Activated CD8-positive, alpha-beta T cell treated with anti-CD3 and anti-CD28 coated beads, Interleukin-2, amount 10 ng/mL, durations not matched to agents 7 days and 5 days (primary cell): ENCODE measurements around the gene ZBTB26. TPM values are rescaled to one million over a fixed set of nuclear protein-coding genes. Genes with fewer than 3 reads are reported as not detected.

Experiments used
- ATAC-seq: fragments of 150-1000 bp; cut with Tn5 transposase; one replicate; pipeline ENCODE4 v1.10.0; 2021; ENCODE audit warnings: moderate library complexity
- CTCF ChIA-PET: fragments of 350-600 bp; sonication (Branson Sonifier 250); formaldehyde crosslinking; loops from one replicate; lab custom pipeline; 2021; ENCODE audit warnings: antibody characterized with exemption; lab: Charles Lee
- POLR2A ChIA-PET: fragments of 350-600 bp; sonication (Branson Sonifier 250); formaldehyde crosslinking; loops from one replicate; lab custom pipeline; 2021; ENCODE audit warnings: antibody characterized with exemption; lab: Charles Lee
- DNase-seq: peaks from one replicate; pipeline ENCODE4 v3.0.0-alpha.2; 2020
- H3K27ac Mint-ChIP-seq: one replicate; pipeline ENCODE4 v1.8.0; 2021; ENCODE audit warnings: mild to moderate bottlenecking, mixed read lengths
- H3K27me3 Mint-ChIP-seq: one replicate; pipeline ENCODE4 v1.8.0; 2021; ENCODE audit warnings: low read depth, mixed read lengths
- H3K36me3 Mint-ChIP-seq: one replicate; pipeline ENCODE4 v1.8.0; 2021; ENCODE audit warnings: low read depth, mixed read lengths
- H3K4me1 Mint-ChIP-seq: one replicate; pipeline ENCODE4 v1.8.0; 2021; ENCODE audit warnings: low read depth, mixed read lengths
- H3K4me3 Mint-ChIP-seq: one replicate; pipeline ENCODE4 v1.8.0; 2021; ENCODE audit warnings: mild to moderate bottlenecking, mixed read lengths
- H3K9me3 Mint-ChIP-seq: one replicate; pipeline ENCODE4 v1.8.0; 2022; ENCODE audit warnings: mixed read lengths; ENCODE audit not compliant: insufficient read depth
- total RNA-seq, 2 experiments: library from RNA; stranded (reverse); gene quantifications; one replicate each; pipeline ENCODE4 v1.2.3, GENCODE V29; 2021

The ZBTB26 gene
- total RNA-seq: 1 to 10 TPM; 6.6 to 7.1 TPM

- Mint-ChIP-seq H3K4me3 (no peak within 1 kb of the TSS), H3K27ac (peak within 1 kb of the TSS; percentile 90), H3K27me3 (no peaks in the 10 kb centered on the region), H3K36me3 (peaks cover 15% of the 10 kb centered on the region), H3K9me3 (no peaks in the 10 kb centered on the region), H3K4me1 (peaks cover 12% of the 10 kb centered on the region)
- ATAC-seq: peak; percentile 98
- CTCF ChIA-PET: interaction anchor here (0.8 to 3.1 kb wide), 10 partner anchors 8 to 96 kb away, joined by 3 to 14 read pairs (median 5); partner anchors contain the start of genes RABGAP1 and ZBTB6
- DNase-seq: peak; percentile 91
- POLR2A ChIA-PET: interaction anchor here (0.8 to 4.8 kb wide), 4 partner anchors 9 to 96 kb away, joined by 3 to 46 read pairs (median 29); partner anchors contain the start of genes RABGAP1, RC3H2 and ZBTB6
Observed at GRCh38 chr9:122931226-122932121, at the start of gene ZBTB26. Gene ZBTB26 (minus strand): TSS chr9:122931512. CDS start chr9:122919934, 11,578 bp downstream.

- CTCF ChIA-PET: no interaction called here
Observed at GRCh38 chr9:122978601-122979000, 47.3 kb upstream of the ZBTB26 start.

GRCh38 chr9:122975196-122975595 lies 43.9 kb upstream of the ZBTB26 start:
- no peak for DNase-seq
- POLR2A ChIA-PET: no interaction called here
- peaks cover 10% of the 10 kb centered on the region for H3K36me3 Mint-ChIP-seq
- H3K9me3 Mint-ChIP-seq: no peaks in the 10 kb centered on the region
- no peak overlapping the region for H3K27ac Mint-ChIP-seq
- ATAC-seq: no peak
- no peaks in the 10 kb centered on the region for H3K27me3 Mint-ChIP-seq
- CTCF ChIA-PET: no interaction called here
- H3K4me3 Mint-ChIP-seq: no peak overlapping the region
- H3K4me1 Mint-ChIP-seq: no peaks in the 10 kb centered on the region

More at GRCh38 chr9:122978601-122979000, 47.3 kb upstream of the ZBTB26 start:
- Mint-ChIP-seq H3K4me3 (no peak overlapping the region), H3K9me3 (no peaks in the 10 kb centered on the region), H3K36me3 (peaks cover 6% of the 10 kb centered on the region), H3K27me3 (no peaks in the 10 kb centered on the region), H3K4me1 (no peaks in the 10 kb centered on the region), H3K27ac (no peak overlapping the region)
- POLR2A ChIA-PET: no interaction called here
- no peak for ATAC-seq
- no peak for DNase-seq

- Mint-ChIP-seq H3K4me1 (no peaks in the 10 kb centered on the region), H3K4me3 (no peak overlapping the region), H3K36me3 (peaks cover 32% of the 10 kb centered on the region), H3K9me3 (no peaks in the 10 kb centered on the region), H3K27ac (no peak overlapping the region), H3K27me3 (no peaks in the 10 kb centered on the region)
- ChIA-PET CTCF (no interaction called here), POLR2A (interaction anchor here (1.0 to 1.3 kb wide), 2 partner anchors 21 to 126 kb away, joined by 3 to 4 read pairs; no protein-coding TSS in a partner anchor)
- no peak for ATAC-seq
- no peak for DNase-seq
Observed at GRCh38 chr9:122961139-122961538, 29.8 kb upstream of the ZBTB26 start.

- DNase-seq: no peak
- H3K4me1 Mint-ChIP-seq: no peaks in the 10 kb centered on the region
- POLR2A ChIA-PET: no interaction called here
- H3K36me3 Mint-ChIP-seq: peaks cover 23% of the 10 kb centered on the region
- no peaks in the 10 kb centered on the region for H3K27me3 Mint-ChIP-seq
- CTCF ChIA-PET: no interaction called here
- no peak overlapping the region for H3K27ac Mint-ChIP-seq
- no peaks in the 10 kb centered on the region for H3K9me3 Mint-ChIP-seq
- no peak for ATAC-seq
- no peak overlapping the region for H3K4me3 Mint-ChIP-seq
Observed at GRCh38 chr9:122955961-122956360, 24.6 kb upstream of the ZBTB26 start.

GRCh38 chr9:122954253-122954691 lies 23.0 kb upstream of the ZBTB26 start:
- Mint-ChIP-seq H3K36me3 (peaks cover 10% of the 10 kb centered on the region), H3K27ac (no peak overlapping the region), H3K9me3 (no peaks in the 10 kb centered on the region), H3K4me1 (peaks cover 4% of the 10 kb centered on the region), H3K4me3 (no peak overlapping the region), H3K27me3 (no peaks in the 10 kb centered on the region)
- POLR2A ChIA-PET: no interaction called here
- DNase-seq (no peak), ATAC-seq (no peak)
- CTCF ChIA-PET: interaction anchor here (0.6 kb wide), 1 partner anchor 425 kb away, joined by 3 read pairs; no protein-coding TSS in a partner anchor

GRCh38 chr9:122951056-122951455 lies 19.7 kb upstream of the ZBTB26 start:
- ChIA-PET POLR2A (no interaction called here), CTCF (interaction anchor here (0.6 kb wide), 1 partner anchor 170 kb away, joined by 4 read pairs; no protein-coding TSS in a partner anchor)
- H3K4me3 Mint-ChIP-seq: no peak overlapping the region
- peaks cover 22% of the 10 kb centered on the region for H3K4me1 Mint-ChIP-seq
- no peak for ATAC-seq
- H3K9me3 Mint-ChIP-seq: no peaks in the 10 kb centered on the region
- no peak for DNase-seq
- no peak overlapping the region for H3K27ac Mint-ChIP-seq
- H3K27me3 Mint-ChIP-seq: no peaks in the 10 kb centered on the region
- H3K36me3 Mint-ChIP-seq: peaks cover 2% of the 10 kb centered on the region

GRCh38 chr9:122950263-122950662 lies 19.0 kb upstream of the ZBTB26 start:
- ATAC-seq: no peak
- H3K27me3 Mint-ChIP-seq: no peaks in the 10 kb centered on the region
- H3K27ac Mint-ChIP-seq: no peak overlapping the region

GRCh38 chr9:122949696-122950095 lies 18.4 kb upstream of the ZBTB26 start:
- peaks cover 7% of the 10 kb centered on the region for H3K36me3 Mint-ChIP-seq
- DNase-seq (no peak), ATAC-seq (no peak)
- no peak overlapping the region for H3K27ac Mint-ChIP-seq
- POLR2A ChIA-PET: no interaction called here
- H3K4me3 Mint-ChIP-seq: no peak overlapping the region
- H3K4me1 Mint-ChIP-seq: peaks cover 34% of the 10 kb centered on the region
- H3K27me3 Mint-ChIP-seq: no peaks in the 10 kb centered on the region
- CTCF ChIA-PET: no interaction called here
- no peaks in the 10 kb centered on the region for H3K9me3 Mint-ChIP-seq

More at GRCh38 chr9:122950263-122950662, 19.0 kb upstream of the ZBTB26 start:
- ChIA-PET POLR2A (no interaction called here), CTCF (no interaction called here)
- Mint-ChIP-seq H3K4me3 (no peak overlapping the region), H3K9me3 (no peaks in the 10 kb centered on the region), H3K4me1 (peaks cover 30% of the 10 kb centered on the region), H3K36me3 (peaks cover 5% of the 10 kb centered on the region)
- DNase-seq: no peak

GRCh38 chr9:122948313-122948712 lies 17.0 kb upstream of the ZBTB26 start:
- POLR2A ChIA-PET: interaction anchor here (0.7 kb wide), 1 partner anchor 11 kb away, joined by 3 read pairs; no protein-coding TSS in a partner anchor
- CTCF ChIA-PET: interaction anchor here (1.4 to 1.6 kb wide), 3 partner anchors 16 to 43 kb away, joined by 3 to 6 read pairs (median 5); partner anchors contain the start of genes ZBTB26 and ZBTB6
- peaks cover 7% of the 10 kb centered on the region for H3K36me3 Mint-ChIP-seq
- H3K27me3 Mint-ChIP-seq: no peaks in the 10 kb centered on the region
- H3K4me3 Mint-ChIP-seq: no peak overlapping the region
- ATAC-seq (no peak), DNase-seq (no peak)
- H3K4me1 Mint-ChIP-seq: peaks cover 37% of the 10 kb centered on the region
- H3K9me3 Mint-ChIP-seq: no peaks in the 10 kb centered on the region
- H3K27ac Mint-ChIP-seq: peak overlapping the region; percentile 9

GRCh38 chr9:122946461-122947005 lies 15.2 kb upstream of the ZBTB26 start:
- POLR2A ChIA-PET: no interaction called here

More at GRCh38 chr9:122946461-122947005, 15.2 kb upstream of the ZBTB26 start:
- H3K4me3 Mint-ChIP-seq: no peak overlapping the region
- H3K4me1 Mint-ChIP-seq: peaks cover 47% of the 10 kb centered on the region
- no peak overlapping the region for H3K27ac Mint-ChIP-seq
- no peak for ATAC-seq
- no peaks in the 10 kb centered on the region for H3K27me3 Mint-ChIP-seq
- DNase-seq: no peak
- peaks cover 7% of the 10 kb centered on the region for H3K36me3 Mint-ChIP-seq
- no peaks in the 10 kb centered on the region for H3K9me3 Mint-ChIP-seq
- CTCF ChIA-PET: interaction anchor here (1.0 to 1.6 kb wide), 4 partner anchors 33 to 393 kb away, joined by 3 to 6 read pairs (median 4); partner anchors contain the start of gene ZBTB6
